ENCODE results near the gene LDLRAD1. TPM values are rescaled to one million over a fixed set of nuclear protein-coding genes. Genes with fewer than 3 reads are reported as not detected.

LDLRAD1 gene
- total and polyA plus RNA-seq, 10 of the 15 experiments (the other 5 are each of a cell fraction or from before 2014, with no cell fraction given), result not detected

DNA sequence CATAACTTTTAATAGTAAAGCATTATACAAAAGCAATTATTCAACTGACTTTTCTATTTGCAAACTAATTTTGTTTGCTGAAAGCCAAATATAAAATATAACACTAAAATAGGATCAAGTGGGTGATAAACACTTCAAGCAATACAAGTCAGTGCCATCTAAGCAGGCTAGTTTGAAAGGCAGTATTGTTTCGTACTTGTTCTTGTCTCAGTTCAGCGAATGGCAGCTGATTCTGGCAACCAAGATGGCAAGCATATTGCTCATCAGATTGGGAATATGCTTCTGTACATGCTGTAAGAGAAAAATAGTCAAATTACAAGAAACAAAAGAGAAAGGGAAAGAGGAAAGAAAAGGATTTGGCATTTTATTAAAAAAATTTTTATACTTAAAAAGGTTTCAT, 27.5 kb upstream of the LDLRAD1 start (continued):
- TF ChIP-seq, protein P1, sequence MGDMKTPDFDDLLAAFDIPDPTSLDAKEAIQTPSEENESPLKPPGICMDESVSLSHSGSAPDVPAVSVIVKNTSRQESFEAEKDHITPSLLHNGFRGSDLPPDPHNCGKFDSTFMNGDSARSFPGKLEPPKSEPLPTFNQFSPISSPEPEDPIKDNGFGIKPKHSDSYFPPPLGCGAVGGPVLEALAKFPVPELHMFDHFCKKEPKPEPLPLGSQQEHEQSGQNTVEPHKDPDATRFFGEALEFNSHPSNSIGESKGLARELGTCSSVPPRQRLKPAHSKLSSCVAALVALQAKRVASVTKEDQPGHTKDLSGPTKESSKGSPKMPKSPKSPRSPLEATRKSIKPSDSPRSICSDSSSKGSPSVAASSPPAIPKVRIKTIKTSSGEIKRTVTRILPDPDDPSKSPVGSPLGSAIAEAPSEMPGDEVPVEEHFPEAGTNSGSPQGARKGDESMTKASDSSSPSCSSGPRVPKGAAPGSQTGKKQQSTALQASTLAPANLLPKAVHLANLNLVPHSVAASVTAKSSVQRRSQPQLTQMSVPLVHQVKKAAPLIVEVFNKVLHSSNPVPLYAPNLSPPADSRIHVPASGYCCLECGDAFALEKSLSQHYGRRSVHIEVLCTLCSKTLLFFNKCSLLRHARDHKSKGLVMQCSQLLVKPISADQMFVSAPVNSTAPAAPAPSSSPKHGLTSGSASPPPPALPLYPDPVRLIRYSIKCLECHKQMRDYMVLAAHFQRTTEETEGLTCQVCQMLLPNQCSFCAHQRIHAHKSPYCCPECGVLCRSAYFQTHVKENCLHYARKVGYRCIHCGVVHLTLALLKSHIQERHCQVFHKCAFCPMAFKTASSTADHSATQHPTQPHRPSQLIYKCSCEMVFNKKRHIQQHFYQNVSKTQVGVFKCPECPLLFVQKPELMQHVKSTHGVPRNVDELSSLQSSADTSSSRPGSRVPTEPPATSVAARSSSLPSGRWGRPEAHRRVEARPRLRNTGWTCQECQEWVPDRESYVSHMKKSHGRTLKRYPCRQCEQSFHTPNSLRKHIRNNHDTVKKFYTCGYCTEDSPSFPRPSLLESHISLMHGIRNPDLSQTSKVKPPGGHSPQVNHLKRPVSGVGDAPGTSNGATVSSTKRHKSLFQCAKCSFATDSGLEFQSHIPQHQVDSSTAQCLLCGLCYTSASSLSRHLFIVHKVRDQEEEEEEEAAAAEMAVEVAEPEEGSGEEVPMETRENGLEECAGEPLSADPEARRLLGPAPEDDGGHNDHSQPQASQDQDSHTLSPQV (IDR thresholded peaks at IDR 0.05), result no peak

DNA sequence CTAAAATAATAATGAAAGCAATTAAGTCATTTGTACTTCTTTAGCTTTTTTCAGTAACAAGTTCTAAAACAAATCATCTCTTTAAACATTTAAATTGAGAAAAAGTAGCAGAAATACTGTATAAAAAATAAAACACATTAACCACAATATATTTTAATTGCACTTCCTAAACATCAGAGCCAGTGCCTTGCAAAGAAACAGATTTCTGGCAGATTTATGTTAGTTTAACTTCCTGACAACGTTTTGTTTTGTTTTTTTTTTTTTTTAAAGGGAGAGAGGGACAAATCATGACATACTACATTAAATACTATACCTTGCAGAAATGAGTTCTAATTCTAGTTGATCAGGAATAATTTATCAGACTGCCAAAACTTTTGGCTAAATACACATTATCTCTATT, 23.8 kb upstream of the LDLRAD1 start:
- SMC1A ChIA-PET (ENCODE audit: uncharacterized antibody, unreplicated experiment), result no interaction called here
- no peak overlapping the region for H2AFZ ChIP-seq (ENCODE audit: control insufficient read depth, low read depth, low read length)
- H4K20me1 ChIP-seq (ENCODE audit: control insufficient read depth, insufficient read depth), result no peaks in the 10 kb centered on the region
- intact Hi-C loops (cut with micrococcal nuclease; ENCODE audit: unreplicated experiment), result no loop called here
- H3K27ac ChIP-seq (ENCODE audit: control insufficient read depth, insufficient read depth), result no peak overlapping the region
- peaks cover 1% of the 10 kb centered on the region; the same call in 1 of the 2 replicates for H3K4me1 ChIP-seq (ENCODE audit: control insufficient read depth, insufficient read depth, low read length)
- RAD21 ChIA-PET (ENCODE audit: unreplicated experiment), result no interaction called here
- H3K9ac ChIP-seq (ENCODE audit: control insufficient read depth, insufficient read depth, low read length), result no peak overlapping the region
- H3K27me3 ChIP-seq (replicated peaks in 1 of 2; ENCODE audit: control insufficient read depth in 2 of 2, insufficient read depth in 2 of 2, low read length in 1 of 2), result no peaks in the 10 kb centered on the region
- DNase-seq (ENCODE audit: low read depth, low spot score), result no peak
- H3K4me3 ChIP-seq, result no peak overlapping the region
- WGBS (ENCODE audit: insufficient coverage, insufficient replicate concordance, low lambda C conversion rate, missing lambda C conversion rate), result 0% methylated on average over 1 of the region's 1 CpG
- no peak for ATAC-seq
- no peak for FAIRE-seq
- no peaks in the 10 kb centered on the region for H3K9me3 ChIP-seq (replicated peaks; ENCODE audit: control insufficient read depth, insufficient read depth, low read length)
- H3K4me2 ChIP-seq (ENCODE audit: control insufficient read depth, insufficient read depth), result no peak overlapping the region
- H3K36me3 ChIP-seq (ENCODE audit: control insufficient read depth in 2 of 2, insufficient read depth in 2 of 2, low read length in 1 of 2), result peaks cover 0 to 21% of the 10 kb centered on the region in 2 experiments; a peak in 3 of 4 replicates
- CTCF ChIA-PET, result interaction anchor here (0.6 to 2.7 kb wide), 4 partner anchors 11 to 916 kb away, joined by 3 to 10 read pairs (median 3); partner anchors contain the start of genes LRRC42 and TMEM59
- POLR2A ChIA-PET, result no interaction called here
- no TSS peak for BruUV-seq (replicated peaks)
- peaks cover 10% of the 10 kb centered on the region for H3K79me2 ChIP-seq (ENCODE audit: control insufficient read depth, insufficient read depth, low read length)
- in situ Hi-C loops (cut with MboI), result no loop called here
- TF ChIP-seq POLR2A (IDR thresholded peaks at IDR 0.05; ENCODE audit: low read depth, low read length) (no peak), SMAD5 (IDR thresholded peaks at IDR 0.05; ENCODE audit: low read depth) (no peak), ZNF207 (IDR thresholded peaks at IDR 0.05; ENCODE audit: borderline replicate concordance) (no peak), ZNF217 (IDR thresholded peaks at IDR 0.05) (no peak), ATF7 (IDR thresholded peaks at IDR 0.05; ENCODE audit: low read depth) (no peak), GATAD2B (conservative IDR thresholded peaks at IDR 0.05; ENCODE audit: low read depth) (no peak), RELA (IDR thresholded peaks at IDR 0.05; ENCODE audit: borderline replicate concordance, partially characterized antibody) (no peak), WRNIP1 (IDR thresholded peaks at IDR 0.05; ENCODE audit: borderline replicate concordance, low read depth, low read length) (no peak), CHD2 (IDR thresholded peaks at IDR 0.05; ENCODE audit: borderline replicate concordance, low read depth, low read length) (no peak)
- TF ChIP-seq, protein P2, sequence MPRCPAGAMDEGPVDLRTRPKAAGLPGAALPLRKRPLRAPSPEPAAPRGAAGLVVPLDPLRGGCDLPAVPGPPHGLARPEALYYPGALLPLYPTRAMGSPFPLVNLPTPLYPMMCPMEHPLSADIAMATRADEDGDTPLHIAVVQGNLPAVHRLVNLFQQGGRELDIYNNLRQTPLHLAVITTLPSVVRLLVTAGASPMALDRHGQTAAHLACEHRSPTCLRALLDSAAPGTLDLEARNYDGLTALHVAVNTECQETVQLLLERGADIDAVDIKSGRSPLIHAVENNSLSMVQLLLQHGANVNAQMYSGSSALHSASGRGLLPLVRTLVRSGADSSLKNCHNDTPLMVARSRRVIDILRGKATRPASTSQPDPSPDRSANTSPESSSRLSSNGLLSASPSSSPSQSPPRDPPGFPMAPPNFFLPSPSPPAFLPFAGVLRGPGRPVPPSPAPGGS (IDR thresholded peaks at IDR 0.05; ENCODE audit: borderline replicate concordance, insufficient read depth, low read depth, low read length, poor library complexity, severe bottlenecking), result no peak
- TF ChIP-seq, protein P3, sequence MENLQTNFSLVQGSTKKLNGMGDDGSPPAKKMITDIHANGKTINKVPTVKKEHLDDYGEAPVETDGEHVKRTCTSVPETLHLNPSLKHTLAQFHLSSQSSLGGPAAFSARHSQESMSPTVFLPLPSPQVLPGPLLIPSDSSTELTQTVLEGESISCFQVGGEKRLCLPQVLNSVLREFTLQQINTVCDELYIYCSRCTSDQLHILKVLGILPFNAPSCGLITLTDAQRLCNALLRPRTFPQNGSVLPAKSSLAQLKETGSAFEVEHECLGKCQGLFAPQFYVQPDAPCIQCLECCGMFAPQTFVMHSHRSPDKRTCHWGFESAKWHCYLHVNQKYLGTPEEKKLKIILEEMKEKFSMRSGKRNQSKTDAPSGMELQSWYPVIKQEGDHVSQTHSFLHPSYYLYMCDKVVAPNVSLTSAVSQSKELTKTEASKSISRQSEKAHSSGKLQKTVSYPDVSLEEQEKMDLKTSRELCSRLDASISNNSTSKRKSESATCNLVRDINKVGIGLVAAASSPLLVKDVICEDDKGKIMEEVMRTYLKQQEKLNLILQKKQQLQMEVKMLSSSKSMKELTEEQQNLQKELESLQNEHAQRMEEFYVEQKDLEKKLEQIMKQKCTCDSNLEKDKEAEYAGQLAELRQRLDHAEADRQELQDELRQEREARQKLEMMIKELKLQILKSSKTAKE (IDR thresholded peaks at IDR 0.05; ENCODE audit: low read depth, poor library complexity, severe bottlenecking), result no peak
- TF ChIP-seq, protein P4, sequence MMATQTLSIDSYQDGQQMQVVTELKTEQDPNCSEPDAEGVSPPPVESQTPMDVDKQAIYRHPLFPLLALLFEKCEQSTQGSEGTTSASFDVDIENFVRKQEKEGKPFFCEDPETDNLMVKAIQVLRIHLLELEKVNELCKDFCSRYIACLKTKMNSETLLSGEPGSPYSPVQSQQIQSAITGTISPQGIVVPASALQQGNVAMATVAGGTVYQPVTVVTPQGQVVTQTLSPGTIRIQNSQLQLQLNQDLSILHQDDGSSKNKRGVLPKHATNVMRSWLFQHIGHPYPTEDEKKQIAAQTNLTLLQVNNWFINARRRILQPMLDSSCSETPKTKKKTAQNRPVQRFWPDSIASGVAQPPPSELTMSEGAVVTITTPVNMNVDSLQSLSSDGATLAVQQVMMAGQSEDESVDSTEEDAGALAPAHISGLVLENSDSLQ (IDR thresholded peaks at IDR 0.05), result no peak
